B cell (primary cell): ENCODE data around the gene CHCHD3.

ENCODE experiments used
- EZH2 ChIP-seq: IDR thresholded peaks from 2 replicates; pipeline ENCODE4 v1.6.1; 2012; ENCODE audit warnings: borderline replicate concordance, low read depth, mild to moderate bottlenecking, moderate library complexity, low read length; ENCODE audit not compliant: insufficient read depth, poor library complexity, severe bottlenecking
- TF ChIP-seq, protein P1 (sequence below): fragments of 200-600 bp; IDR thresholded peaks from one replicate; pipeline ENCODE4 v1.8.0; 2022; ENCODE audit warnings: antibody characterized with exemption, mild to moderate bottlenecking

DNA sequence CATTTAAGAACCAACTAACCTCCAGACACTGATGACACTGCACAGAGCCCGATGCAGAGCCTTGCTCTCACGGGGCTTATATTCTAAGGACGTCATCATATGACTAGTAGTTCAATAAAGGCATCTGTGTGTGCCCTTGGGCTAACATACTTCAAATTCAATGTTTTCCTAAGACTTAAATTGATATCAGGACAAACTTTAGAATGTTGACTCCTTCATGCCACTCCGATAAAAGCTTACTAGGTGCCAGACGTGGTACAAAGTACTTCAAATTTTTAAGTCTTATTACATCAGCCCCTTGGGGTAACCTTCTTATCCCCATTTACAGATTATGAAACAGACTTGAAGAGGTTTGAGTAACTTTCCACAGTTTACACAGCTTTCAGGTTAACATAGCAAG lies 314.5 kb downstream of the CHCHD3 start:
- TF ChIP-seq, protein P1, sequence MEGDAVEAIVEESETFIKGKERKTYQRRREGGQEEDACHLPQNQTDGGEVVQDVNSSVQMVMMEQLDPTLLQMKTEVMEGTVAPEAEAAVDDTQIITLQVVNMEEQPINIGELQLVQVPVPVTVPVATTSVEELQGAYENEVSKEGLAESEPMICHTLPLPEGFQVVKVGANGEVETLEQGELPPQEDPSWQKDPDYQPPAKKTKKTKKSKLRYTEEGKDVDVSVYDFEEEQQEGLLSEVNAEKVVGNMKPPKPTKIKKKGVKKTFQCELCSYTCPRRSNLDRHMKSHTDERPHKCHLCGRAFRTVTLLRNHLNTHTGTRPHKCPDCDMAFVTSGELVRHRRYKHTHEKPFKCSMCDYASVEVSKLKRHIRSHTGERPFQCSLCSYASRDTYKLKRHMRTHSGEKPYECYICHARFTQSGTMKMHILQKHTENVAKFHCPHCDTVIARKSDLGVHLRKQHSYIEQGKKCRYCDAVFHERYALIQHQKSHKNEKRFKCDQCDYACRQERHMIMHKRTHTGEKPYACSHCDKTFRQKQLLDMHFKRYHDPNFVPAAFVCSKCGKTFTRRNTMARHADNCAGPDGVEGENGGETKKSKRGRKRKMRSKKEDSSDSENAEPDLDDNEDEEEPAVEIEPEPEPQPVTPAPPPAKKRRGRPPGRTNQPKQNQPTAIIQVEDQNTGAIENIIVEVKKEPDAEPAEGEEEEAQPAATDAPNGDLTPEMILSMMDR = no peak
- no peak for TF ChIP-seq EZH2
